GM21447 (cell line): Measurements from ENCODE around the gene NOL4L.
"Not testable (repeated sequence)": the region's sequence is repeated elsewhere in the genome, so short reads cannot be mapped to it uniquely, and the experiment has no call there.

Experiments used
- ATAC-seq: cut with Tn5 transposase; IDR thresholded peaks from one replicate; pipeline ENCODE4 v1.9.1; 2021; ENCODE audit not compliant: unreplicated experiment

The NOL4L gene

GRCh38 chr20:32474967-32475811 is 109.9 kb downstream of the NOL4L start:
- no peak for ATAC-seq

GRCh38 chr20:32474717-32474966 is 110.5 kb downstream of the NOL4L start:
- ATAC-seq = no peak

DNA sequence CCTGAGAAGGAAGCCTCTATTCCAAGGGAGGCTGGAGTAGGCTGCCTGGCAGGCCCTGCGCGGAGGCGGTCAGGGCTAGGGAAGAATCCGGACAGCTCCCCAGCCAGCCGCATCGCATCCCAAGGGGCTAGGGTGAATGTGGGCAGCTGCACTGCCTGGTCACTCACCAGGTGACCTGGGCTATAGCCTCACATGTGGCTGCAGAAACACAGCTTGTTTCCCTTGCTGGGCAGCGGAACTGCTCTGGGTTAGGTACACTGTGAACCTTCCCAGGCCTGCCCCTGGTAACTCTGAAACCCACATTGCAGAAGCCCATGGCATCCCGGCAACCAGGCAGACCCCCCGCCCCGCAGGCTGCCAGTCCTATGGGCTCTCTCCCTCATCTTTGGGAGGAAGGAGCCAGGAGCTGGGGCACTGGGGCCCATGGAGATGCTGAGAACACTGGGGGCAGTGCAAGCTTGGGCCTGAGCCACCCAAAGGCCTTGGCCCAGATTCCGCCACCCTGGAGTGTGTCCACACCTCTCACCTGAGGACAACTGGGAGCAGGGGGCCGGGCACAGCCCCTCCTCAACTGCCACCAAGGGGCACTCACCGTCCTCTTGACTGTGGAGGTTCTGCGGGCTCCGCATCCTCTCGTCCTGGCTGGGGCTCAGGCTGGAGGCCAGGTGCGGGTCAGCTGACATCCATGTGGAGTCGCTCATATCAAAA is 111.0 kb downstream of the NOL4L start:
- ATAC-seq = no peak

- ATAC-seq = no peak
Observed at GRCh38 chr20:32473231-32474008, 111.7 kb downstream of the NOL4L start.

DNA sequence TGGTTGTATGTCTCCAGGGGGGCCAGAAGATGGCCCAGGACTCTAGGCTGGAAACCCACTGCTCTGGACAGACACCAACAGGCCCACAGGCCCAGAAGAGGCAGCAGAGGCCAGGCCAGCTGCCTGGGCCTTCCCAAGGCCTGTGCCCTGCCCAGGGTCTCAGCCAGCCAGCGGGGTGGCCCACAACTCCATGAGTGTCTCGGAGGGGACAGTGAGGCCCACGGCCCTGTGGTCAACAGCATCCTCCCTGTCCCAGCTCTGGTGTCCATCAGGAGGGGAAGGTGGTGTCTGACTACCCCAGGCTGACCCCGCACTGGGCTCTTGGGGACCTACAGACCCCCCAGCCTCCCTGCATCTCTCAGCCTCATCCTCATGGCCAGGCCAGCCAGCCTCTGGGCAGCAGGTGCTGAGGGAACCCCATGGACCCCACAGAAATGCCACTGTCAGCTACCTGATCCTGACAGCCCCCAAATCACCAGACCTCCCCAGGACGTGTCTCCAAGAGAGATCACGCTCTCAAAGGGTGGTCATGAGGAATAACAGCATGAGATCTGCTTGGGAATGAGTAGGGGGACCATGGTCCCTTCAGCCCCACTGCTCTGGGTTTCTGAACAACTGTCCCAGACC is 112.4 kb downstream of the NOL4L start:
- no peak for ATAC-seq

GRCh38 chr20:32470940-32471339 is 114.2 kb downstream of the NOL4L start:
- ATAC-seq = no peak

- no peak for ATAC-seq
Observed at GRCh38 chr20:32470025-32470861, 114.9 kb downstream of the NOL4L start.

- ATAC-seq = no peak
Observed at GRCh38 chr20:32468860-32469259, 116.3 kb downstream of the NOL4L start.

DNA sequence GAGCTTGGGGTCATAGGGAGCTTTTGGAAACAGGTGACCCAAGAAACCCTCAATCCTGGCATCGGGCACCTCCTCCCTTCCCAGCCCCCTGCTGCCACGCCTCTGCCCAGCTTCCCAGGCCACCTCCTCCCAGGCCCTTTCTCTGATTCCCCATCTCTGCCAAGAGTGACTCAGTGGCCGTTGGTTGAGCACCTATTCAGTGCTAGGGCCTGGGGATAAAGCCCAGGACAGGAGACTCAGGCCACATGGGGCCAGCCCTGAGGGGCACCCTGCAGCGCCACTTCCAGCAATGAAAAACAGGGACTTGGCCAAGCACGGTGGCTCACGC is 116.9 kb downstream of the NOL4L start:
- ATAC-seq = no peak

GRCh38 chr20:32467506-32468312 is 117.4 kb downstream of the NOL4L start:
- no peak for ATAC-seq

GRCh38 chr20:32466739-32467505 is 118.2 kb downstream of the NOL4L start:
- no peak for ATAC-seq

DNA sequence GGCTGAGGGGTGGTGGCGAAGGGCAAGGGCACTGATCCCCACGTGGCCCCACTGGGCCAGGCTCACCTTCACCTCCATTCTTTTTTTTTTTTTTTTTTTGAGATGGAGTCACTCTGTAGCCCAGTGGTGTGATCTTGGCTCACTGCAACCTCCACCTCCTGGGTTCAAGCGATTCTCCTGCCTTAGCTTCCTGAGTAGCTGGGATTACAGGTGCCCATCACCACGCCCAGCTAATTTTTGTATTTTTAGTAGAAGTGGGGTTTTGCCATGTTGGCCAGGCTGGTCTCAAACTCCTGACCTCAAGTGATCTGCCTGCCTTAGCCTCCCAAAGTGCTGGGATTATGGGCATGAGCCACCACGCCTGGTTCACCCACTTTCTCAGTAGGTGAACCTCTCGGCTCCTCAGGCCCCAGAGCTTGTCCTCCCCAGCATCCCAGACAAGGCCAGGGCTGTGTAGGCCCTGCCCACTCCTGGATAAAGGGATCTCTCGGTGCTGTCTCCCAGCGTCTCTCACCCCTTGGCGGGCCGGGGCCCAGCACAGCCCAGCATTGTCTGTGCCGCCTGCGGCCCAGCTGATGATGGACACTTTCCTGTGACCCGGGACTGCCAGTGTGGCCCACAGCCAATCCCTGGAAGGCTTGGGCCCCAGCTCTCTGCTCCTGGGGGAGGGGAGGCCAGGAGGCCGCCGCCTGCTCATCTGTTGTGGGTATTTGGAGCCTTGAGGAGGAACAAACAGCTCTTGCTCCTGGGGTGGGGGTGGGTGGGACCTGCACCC is 119.0 kb downstream of the NOL4L start:
- ATAC-seq = not testable (repeated sequence)

GRCh38 chr20:32465092-32465900 is 119.8 kb downstream of the NOL4L start:
- no peak for ATAC-seq

DNA sequence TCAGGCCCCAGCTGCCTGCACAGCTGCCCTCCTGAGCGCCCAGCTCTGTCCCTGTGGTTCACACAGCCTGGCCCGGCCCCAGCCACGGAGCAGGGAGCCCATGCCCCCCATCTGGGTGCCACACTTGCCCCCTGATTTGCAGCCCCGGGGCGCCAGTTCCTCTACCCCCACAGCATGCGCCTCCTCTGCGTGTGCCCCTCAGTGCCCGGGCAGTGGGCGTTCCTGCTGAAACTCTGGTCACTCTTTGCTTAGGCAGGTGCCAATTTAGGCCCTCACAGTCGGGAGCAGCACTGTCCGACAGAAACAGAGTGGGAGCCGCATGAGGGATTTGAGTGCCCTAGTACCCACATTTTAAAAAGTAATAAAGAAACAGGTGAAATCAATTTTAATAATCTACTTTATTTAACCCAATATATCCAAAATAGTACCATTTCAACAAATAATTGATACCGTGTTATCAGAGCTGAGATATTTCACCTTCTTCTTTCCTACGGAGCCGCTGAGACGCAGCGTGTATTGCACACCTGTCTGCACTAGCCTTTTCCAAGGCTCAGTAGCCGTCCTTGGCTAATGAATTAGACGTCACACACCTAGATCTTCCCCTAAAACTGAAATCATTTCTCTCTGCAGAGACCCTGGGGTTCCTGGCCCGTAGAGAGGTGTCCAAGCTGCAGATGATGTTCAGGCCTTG is 120.6 kb downstream of the NOL4L start:
- ATAC-seq = no peak

DNA sequence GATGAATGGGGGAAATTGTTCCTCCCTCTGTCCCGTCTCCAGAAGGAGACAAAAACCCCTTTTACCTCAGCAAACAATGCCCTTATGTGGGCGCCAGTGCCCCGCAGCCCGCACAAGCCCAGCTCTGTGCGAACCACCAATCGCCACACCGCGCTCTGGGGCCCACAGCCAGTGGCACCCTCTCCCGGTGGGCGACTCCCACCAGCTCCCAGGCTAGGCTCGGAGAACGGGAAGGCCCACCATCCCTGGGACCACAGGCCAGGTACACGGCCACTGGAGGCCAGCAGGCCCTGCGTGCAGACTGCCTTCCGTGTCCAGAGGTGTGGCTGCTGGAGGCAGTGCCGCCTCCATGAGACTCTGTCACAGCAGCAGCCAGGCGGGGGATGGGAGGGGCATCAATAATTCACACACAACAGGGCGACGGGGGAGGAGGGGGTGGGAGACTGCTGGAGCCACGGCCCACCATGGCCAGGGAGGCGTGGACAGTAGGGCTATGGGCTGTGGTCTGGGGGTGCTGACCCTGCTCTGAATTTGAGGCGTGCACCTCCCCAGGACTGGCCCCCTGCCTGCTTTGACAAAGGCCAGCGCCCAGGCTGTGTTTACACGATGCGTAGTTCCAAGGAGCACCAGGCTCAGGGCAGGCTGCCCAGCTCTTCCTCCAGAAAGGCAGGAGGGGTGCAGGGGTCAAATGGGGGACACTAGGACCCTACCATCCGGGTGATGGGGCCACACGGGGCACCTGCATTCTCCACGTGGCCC is 121.3 kb downstream of the NOL4L start:
- no peak for ATAC-seq
